ENCODE results near the gene PRMT7.

Gene PRMT7

DNA sequence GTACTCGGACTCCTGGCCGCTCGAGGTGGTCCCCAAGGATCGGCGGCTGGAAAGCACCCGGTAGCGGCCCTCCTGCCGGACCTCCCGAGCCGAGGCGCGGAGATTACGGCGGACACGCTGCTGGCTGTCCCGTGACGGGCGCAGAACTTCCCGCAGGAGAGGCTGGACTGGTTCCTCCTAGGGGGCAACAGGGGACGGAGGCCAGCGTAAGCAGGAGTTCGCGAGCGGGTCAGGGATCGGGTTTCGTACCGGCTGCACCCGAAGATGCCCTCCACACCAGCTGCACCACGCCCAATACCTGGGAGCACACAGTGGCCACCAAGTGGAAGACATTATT, 414 bp upstream of the PRMT7 start:
- H3K9ac ChIP-seq (ENCODE audit: low read depth, low read length) = peak overlapping the region; percentile 78
- DNase-seq (no peak), ATAC-seq (ENCODE audit: insufficient read depth, low read depth) (no peak)
- no peaks in the 10 kb centered on the region for H3K9me3 ChIP-seq (ENCODE audit: insufficient read depth, low read length, severe bottlenecking)
- peak overlapping the region; percentile 83 to 98 for H3K4me3 ChIP-seq (ENCODE audit: low read depth in 1 of 2, low read length in 2 of 2)
- H3K79me2 ChIP-seq (ENCODE audit: insufficient read depth, low read length) = peaks cover 83% of the 10 kb centered on the region
- peak overlapping the region; percentile 100 for H2AFZ ChIP-seq (ENCODE audit: low read depth, low read length)
- H3K36me3 ChIP-seq (ENCODE audit: insufficient read depth, low read length) = peaks cover 58% of the 10 kb centered on the region
- peak overlapping the region; percentile 92 for H3K27ac ChIP-seq (ENCODE audit: low read length)
- H4K20me1 ChIP-seq (ENCODE audit: insufficient read depth, low read length) = peaks cover 19% of the 10 kb centered on the region; the same call in 1 of the 2 replicates
- H3K27me3 ChIP-seq (ENCODE audit: insufficient read depth, low read length, poor library complexity) = no peaks in the 10 kb centered on the region
- TF ChIP-seq EZH2 (IDR thresholded peaks at IDR 0.05; ENCODE audit: borderline replicate concordance, low read depth, low read length, severe bottlenecking) = no peak
- TF ChIP-seq, protein P1, sequence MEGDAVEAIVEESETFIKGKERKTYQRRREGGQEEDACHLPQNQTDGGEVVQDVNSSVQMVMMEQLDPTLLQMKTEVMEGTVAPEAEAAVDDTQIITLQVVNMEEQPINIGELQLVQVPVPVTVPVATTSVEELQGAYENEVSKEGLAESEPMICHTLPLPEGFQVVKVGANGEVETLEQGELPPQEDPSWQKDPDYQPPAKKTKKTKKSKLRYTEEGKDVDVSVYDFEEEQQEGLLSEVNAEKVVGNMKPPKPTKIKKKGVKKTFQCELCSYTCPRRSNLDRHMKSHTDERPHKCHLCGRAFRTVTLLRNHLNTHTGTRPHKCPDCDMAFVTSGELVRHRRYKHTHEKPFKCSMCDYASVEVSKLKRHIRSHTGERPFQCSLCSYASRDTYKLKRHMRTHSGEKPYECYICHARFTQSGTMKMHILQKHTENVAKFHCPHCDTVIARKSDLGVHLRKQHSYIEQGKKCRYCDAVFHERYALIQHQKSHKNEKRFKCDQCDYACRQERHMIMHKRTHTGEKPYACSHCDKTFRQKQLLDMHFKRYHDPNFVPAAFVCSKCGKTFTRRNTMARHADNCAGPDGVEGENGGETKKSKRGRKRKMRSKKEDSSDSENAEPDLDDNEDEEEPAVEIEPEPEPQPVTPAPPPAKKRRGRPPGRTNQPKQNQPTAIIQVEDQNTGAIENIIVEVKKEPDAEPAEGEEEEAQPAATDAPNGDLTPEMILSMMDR (IDR thresholded peaks at IDR 0.05; ENCODE audit: borderline replicate concordance, extremely low read depth, low read length, poor library complexity, severe bottlenecking) = no peak
- peaks cover 62% of the 10 kb centered on the region for H3K4me1 ChIP-seq (ENCODE audit: insufficient read depth, low read length)
- peak overlapping the region; percentile 98 for H3K4me2 ChIP-seq (ENCODE audit: insufficient read depth, low read length)

GRCh38 chr16:68313116-68313515, 2.3 kb downstream of the PRMT7 start:
- no peak overlapping the region for H2AFZ ChIP-seq (ENCODE audit: low read depth, low read length)
- H3K27ac ChIP-seq (ENCODE audit: low read length) = peak overlapping the region; percentile 35; the same call in 1 of the 2 replicates
- H4K20me1 ChIP-seq (ENCODE audit: insufficient read depth, low read length) = peaks cover 22% of the 10 kb centered on the region; the same call in 1 of the 2 replicates
- ATAC-seq (ENCODE audit: insufficient read depth, low read depth) = no peak
- no peak for DNase-seq
- H3K4me1 ChIP-seq (ENCODE audit: insufficient read depth, low read length) = peaks cover 55% of the 10 kb centered on the region
- peak overlapping the region; percentile 17; the same call in 1 of the 2 replicates for H3K9ac ChIP-seq (ENCODE audit: low read depth, low read length)
- no peak for TF ChIP-seq EZH2 (IDR thresholded peaks at IDR 0.05; ENCODE audit: borderline replicate concordance, low read depth, low read length, severe bottlenecking)
- TF ChIP-seq, protein P1 (IDR thresholded peaks at IDR 0.05; ENCODE audit: borderline replicate concordance, extremely low read depth, low read length, poor library complexity, severe bottlenecking) = no peak
- H3K9me3 ChIP-seq (ENCODE audit: insufficient read depth, low read length, severe bottlenecking) = no peaks in the 10 kb centered on the region
- H3K79me2 ChIP-seq (ENCODE audit: insufficient read depth, low read length) = peaks cover 86% of the 10 kb centered on the region
- H3K27me3 ChIP-seq (ENCODE audit: insufficient read depth, low read length, poor library complexity) = no peaks in the 10 kb centered on the region
- H3K36me3 ChIP-seq (ENCODE audit: insufficient read depth, low read length) = peaks cover 57% of the 10 kb centered on the region
- peak overlapping the region; percentile 98 for H3K4me2 ChIP-seq (ENCODE audit: insufficient read depth, low read length)
- H3K4me3 ChIP-seq (ENCODE audit: low read depth in 1 of 2, low read length in 2 of 2) = no peak overlapping the region

GRCh38 chr16:68319185-68319908, 8.5 kb downstream of the PRMT7 start:
- Histone ChIP-seq H3K4me3 (ENCODE audit: low read depth in 1 of 2, low read length in 2 of 2) (no peak overlapping the region), H3K4me2 (ENCODE audit: insufficient read depth, low read length) (no peak overlapping the region), H2AFZ (ENCODE audit: low read depth, low read length) (no peak overlapping the region), H3K27ac (ENCODE audit: low read length) (no peak overlapping the region), H4K20me1 (ENCODE audit: insufficient read depth, low read length) (0 out of 2 replicates have a peak, but pooled peaks cover 4% of the 10 kb centered on the region), H3K4me1 (ENCODE audit: insufficient read depth, low read length) (peaks cover 4% of the 10 kb centered on the region; the same call in 1 of the 2 replicates), H3K79me2 (ENCODE audit: insufficient read depth, low read length) (peaks cover 49% of the 10 kb centered on the region), H3K9me3 (ENCODE audit: insufficient read depth, low read length, severe bottlenecking) (no peaks in the 10 kb centered on the region), H3K9ac (ENCODE audit: low read depth, low read length) (no peak overlapping the region), H3K36me3 (ENCODE audit: insufficient read depth, low read length) (peaks cover 76% of the 10 kb centered on the region), H3K27me3 (ENCODE audit: insufficient read depth, low read length, poor library complexity) (no peaks in the 10 kb centered on the region)
- no peak for TF ChIP-seq EZH2 (IDR thresholded peaks at IDR 0.05; ENCODE audit: borderline replicate concordance, low read depth, low read length, severe bottlenecking)
- DNase-seq (no peak), ATAC-seq (ENCODE audit: insufficient read depth, low read depth) (no peak)

DNA sequence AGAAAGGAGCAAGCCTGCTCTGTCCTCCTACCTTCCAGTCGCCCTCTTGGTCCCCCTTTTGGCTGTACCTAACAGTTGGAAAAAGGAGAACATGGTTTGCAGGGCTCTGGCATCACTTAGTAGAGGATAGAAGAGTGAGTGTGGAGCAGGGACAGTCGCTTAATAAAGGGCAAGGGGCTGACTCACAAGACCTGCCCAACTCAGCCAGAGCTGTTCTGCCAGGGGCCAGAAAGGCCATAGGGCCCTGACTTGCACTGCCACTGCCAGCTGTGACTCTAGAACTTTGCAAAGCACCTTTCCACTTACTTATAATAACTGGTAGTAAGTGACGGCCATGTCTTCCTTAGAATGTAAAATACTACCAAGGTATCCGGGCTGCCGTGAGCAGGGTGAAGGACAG, 13.5 kb downstream of the PRMT7 start:
- Histone ChIP-seq H3K27me3 (ENCODE audit: insufficient read depth, low read length, poor library complexity) (no peaks in the 10 kb centered on the region), H3K9ac (ENCODE audit: low read depth, low read length) (no peak overlapping the region), H2AFZ (ENCODE audit: low read depth, low read length) (no peak overlapping the region), H3K4me2 (ENCODE audit: insufficient read depth, low read length) (no peak overlapping the region), H3K4me1 (ENCODE audit: insufficient read depth, low read length) (peaks cover 8% of the 10 kb centered on the region; the same call in 1 of the 2 replicates), H3K9me3 (ENCODE audit: insufficient read depth, low read length, severe bottlenecking) (no peaks in the 10 kb centered on the region), H4K20me1 (ENCODE audit: insufficient read depth, low read length) (no peaks in the 10 kb centered on the region), H3K4me3 (ENCODE audit: low read depth in 1 of 2, low read length in 2 of 2) (no peak overlapping the region), H3K36me3 (ENCODE audit: insufficient read depth, low read length) (peaks cover 72% of the 10 kb centered on the region), H3K79me2 (ENCODE audit: insufficient read depth, low read length) (peaks cover 19% of the 10 kb centered on the region), H3K27ac (ENCODE audit: low read length) (no peak overlapping the region)
- no peak for ATAC-seq (ENCODE audit: insufficient read depth, low read depth)
- TF ChIP-seq, protein P1 (IDR thresholded peaks at IDR 0.05; ENCODE audit: borderline replicate concordance, extremely low read depth, low read length, poor library complexity, severe bottlenecking) = no peak
- TF ChIP-seq EZH2 (IDR thresholded peaks at IDR 0.05; ENCODE audit: borderline replicate concordance, low read depth, low read length, severe bottlenecking) = no peak
- DNase-seq = no peak

Data from DND-41 (cell line).